HL-60/S4 treated with retinoic acid at 250 ng/mL for 4 days and 3 days (cell line): ENCODE measurements around the gene SIK3.

Experiments used
- in situ Hi-C: fragments of 300-500 bp; cut with MboI; formaldehyde crosslinking; loops from 2 replicates; pipeline ENCODE4 v1.7.0; 2022; ENCODE audit warnings: low sequenced_read_pairs

The SIK3 gene

GRCh38 chr11:116879800-116880625 is 218.2 kb downstream of the SIK3 start:
- in situ Hi-C loops, result loop anchor here (10.0 kb wide), 1 partner anchor 225 kb away; no protein-coding TSS in a partner anchor

- in situ Hi-C loops, result loop anchor here (10.0 kb wide), 1 partner anchor 228 kb away; no protein-coding TSS in a partner anchor
Measured at GRCh38 chr11:116876656-116877055, 221.6 kb downstream of the SIK3 start.

- in situ Hi-C loops, result loop anchor here (10.0 kb wide), 1 partner anchor 230 kb away; no protein-coding TSS in a partner anchor
Measured at GRCh38 chr11:116875194-116875593, 223.0 kb downstream of the SIK3 start.

GRCh38 chr11:116874251-116874650 is 224.0 kb downstream of the SIK3 start:
- in situ Hi-C loops, result loop anchor here (10.0 kb wide), 1 partner anchor 231 kb away; no protein-coding TSS in a partner anchor

- in situ Hi-C loops, result loop anchor here (10.0 kb wide), 1 partner anchor 231 kb away; no protein-coding TSS in a partner anchor
Measured at GRCh38 chr11:116873381-116873780, 224.8 kb downstream of the SIK3 start.

GRCh38 chr11:116871248-116871647 is 227.0 kb downstream of the SIK3 start:
- in situ Hi-C loops, result loop anchor here (10.0 kb wide), 1 partner anchor 234 kb away; no protein-coding TSS in a partner anchor

GRCh38 chr11:116870054-116870453 is 228.2 kb downstream of the SIK3 start:
- in situ Hi-C loops, result loop anchor here (10.0 kb wide), 1 partner anchor 235 kb away; no protein-coding TSS in a partner anchor

GRCh38 chr11:116869610-116870009 is 228.6 kb downstream of the SIK3 start:
- in situ Hi-C loops, result loop anchor here (10.0 kb wide), 1 partner anchor 235 kb away; no protein-coding TSS in a partner anchor

GRCh38 chr11:116868066-116868465 is 230.2 kb downstream of the SIK3 start:
- in situ Hi-C loops, result no loop called here

- in situ Hi-C loops, result no loop called here
Measured at GRCh38 chr11:116867619-116868018, 230.6 kb downstream of the SIK3 start.

- in situ Hi-C loops, result no loop called here
Measured at GRCh38 chr11:116866804-116867455, 231.3 kb downstream of the SIK3 start.

GRCh38 chr11:116865696-116866095 is 232.5 kb downstream of the SIK3 start:
- in situ Hi-C loops, result no loop called here

GRCh38 chr11:116864531-116864930 is 233.7 kb downstream of the SIK3 start:
- in situ Hi-C loops, result no loop called here

GRCh38 chr11:116862951-116863350 is 235.3 kb downstream of the SIK3 start:
- in situ Hi-C loops, result no loop called here

GRCh38 chr11:116862185-116862584 is 236.0 kb downstream of the SIK3 start:
- in situ Hi-C loops, result no loop called here

- in situ Hi-C loops, result no loop called here
Measured at GRCh38 chr11:116861539-116861938, 236.7 kb downstream of the SIK3 start.

GRCh38 chr11:116860303-116860702 is 237.9 kb downstream of the SIK3 start:
- in situ Hi-C loops, result no loop called here

GRCh38 chr11:116859175-116859574 is 239.1 kb downstream of the SIK3 start:
- in situ Hi-C loops, result no loop called here

GRCh38 chr11:116857936-116858335 is 240.3 kb downstream of the SIK3 start:
- in situ Hi-C loops, result no loop called here

- in situ Hi-C loops, result no loop called here
Measured at GRCh38 chr11:116857316-116857715, 240.9 kb downstream of the SIK3 start.

- in situ Hi-C loops, result no loop called here
Measured at GRCh38 chr11:116856423-116856822, 241.8 kb downstream of the SIK3 start.

- in situ Hi-C loops, result no loop called here
Measured at GRCh38 chr11:116855413-116855812, 242.8 kb downstream of the SIK3 start.
